ENCODE measurements around the gene INPP5A. TPM values are rescaled to one million over a fixed set of nuclear protein-coding genes. Genes with fewer than 3 reads are reported as not detected.

INPP5A gene
- total RNA-seq, 6 experiments from 2014 or later: 58.9 to 64.6 (median 63.8) TPM

GRCh38 chr10:132608511-132609195 is 71.1 kb downstream of the INPP5A start:
- TF ChIP-seq, protein P1, sequence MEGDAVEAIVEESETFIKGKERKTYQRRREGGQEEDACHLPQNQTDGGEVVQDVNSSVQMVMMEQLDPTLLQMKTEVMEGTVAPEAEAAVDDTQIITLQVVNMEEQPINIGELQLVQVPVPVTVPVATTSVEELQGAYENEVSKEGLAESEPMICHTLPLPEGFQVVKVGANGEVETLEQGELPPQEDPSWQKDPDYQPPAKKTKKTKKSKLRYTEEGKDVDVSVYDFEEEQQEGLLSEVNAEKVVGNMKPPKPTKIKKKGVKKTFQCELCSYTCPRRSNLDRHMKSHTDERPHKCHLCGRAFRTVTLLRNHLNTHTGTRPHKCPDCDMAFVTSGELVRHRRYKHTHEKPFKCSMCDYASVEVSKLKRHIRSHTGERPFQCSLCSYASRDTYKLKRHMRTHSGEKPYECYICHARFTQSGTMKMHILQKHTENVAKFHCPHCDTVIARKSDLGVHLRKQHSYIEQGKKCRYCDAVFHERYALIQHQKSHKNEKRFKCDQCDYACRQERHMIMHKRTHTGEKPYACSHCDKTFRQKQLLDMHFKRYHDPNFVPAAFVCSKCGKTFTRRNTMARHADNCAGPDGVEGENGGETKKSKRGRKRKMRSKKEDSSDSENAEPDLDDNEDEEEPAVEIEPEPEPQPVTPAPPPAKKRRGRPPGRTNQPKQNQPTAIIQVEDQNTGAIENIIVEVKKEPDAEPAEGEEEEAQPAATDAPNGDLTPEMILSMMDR (IDR thresholded peaks at IDR 0.05): no peak
- Mint-ChIP-seq H3K36me3 (ENCODE audit: low read depth) (0 out of 2 replicates have a peak, but pooled peaks cover 6% of the 10 kb centered on the region), H3K4me1 (ENCODE audit: low read depth) (peaks cover 5% of the 10 kb centered on the region; the same call in 1 of the 2 replicates), H3K9me3 (no peaks in the 10 kb centered on the region), H3K27me3 (ENCODE audit: insufficient read depth) (peaks cover 6% of the 10 kb centered on the region), H3K27ac (no peak overlapping the region), H3K4me3 (no peak overlapping the region)
- no peak for DNase-seq

DNA sequence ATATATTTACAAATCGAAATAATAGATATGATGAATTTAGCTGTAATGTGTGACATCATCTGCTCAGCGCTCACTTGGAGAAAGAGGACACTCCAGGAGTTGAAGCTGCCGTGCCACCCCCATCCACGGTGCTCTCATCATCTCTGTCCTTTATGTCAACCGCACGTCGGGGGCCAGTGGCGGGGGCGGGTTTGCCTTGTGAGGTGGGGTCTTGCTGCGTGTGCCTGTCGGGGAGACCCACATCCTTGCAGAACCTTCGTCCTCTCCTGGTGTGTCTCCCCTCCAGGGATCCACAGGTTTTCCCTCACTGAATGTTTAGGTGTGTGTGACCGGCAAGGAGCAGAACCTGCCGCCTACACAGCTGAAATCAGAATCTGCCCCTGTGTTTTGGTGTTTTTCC is 71.6 kb downstream of the INPP5A start:
- Mint-ChIP-seq H3K4me3 (no peak overlapping the region), H3K4me1 (ENCODE audit: low read depth) (peaks cover 5% of the 10 kb centered on the region; the same call in 1 of the 2 replicates), H3K9me3 (no peaks in the 10 kb centered on the region), H3K36me3 (ENCODE audit: low read depth) (0 out of 2 replicates have a peak, but pooled peaks cover 4% of the 10 kb centered on the region), H3K27me3 (ENCODE audit: insufficient read depth) (peaks cover 5% of the 10 kb centered on the region), H3K27ac (no peak overlapping the region)
- no peak for DNase-seq
- TF ChIP-seq, protein P1 (IDR thresholded peaks at IDR 0.05): no peak

DNA sequence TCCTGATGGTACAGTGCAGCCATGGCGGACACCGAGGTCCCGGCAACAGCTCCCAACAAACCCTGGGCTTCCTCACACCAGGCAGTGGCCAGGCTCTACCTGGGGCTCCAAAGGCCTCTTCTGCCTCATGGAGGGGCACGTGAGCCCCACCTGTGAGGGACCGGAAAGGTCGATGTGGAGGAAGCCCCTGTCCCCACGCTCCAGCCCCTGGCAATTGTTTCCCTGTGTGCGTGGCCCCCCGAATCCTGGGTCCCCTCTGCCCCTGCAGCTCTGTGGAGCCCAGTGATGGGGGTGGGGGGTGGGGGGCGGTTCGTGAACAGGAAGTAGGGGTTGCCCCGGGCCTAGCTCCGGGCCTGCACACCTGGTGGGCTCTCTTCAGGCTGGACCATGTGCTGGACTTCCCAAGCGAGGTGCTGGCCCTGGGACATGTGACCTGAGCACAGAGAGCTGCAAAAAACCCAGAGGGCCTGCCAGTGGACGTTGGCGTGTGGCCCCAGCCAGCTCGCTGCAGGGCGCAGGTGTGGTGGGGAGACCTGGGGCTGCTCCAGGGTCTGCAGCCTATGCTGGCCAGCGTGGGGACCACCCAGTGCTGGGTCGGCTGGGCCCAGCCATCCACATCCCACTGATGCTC is 72.6 kb downstream of the INPP5A start:
- Mint-ChIP-seq H3K4me3 (no peak overlapping the region), H3K27ac (no peak overlapping the region), H3K4me1 (ENCODE audit: low read depth) (peaks cover 5% of the 10 kb centered on the region; the same call in 1 of the 2 replicates), H3K36me3 (ENCODE audit: low read depth) (no peaks in the 10 kb centered on the region), H3K9me3 (no peaks in the 10 kb centered on the region), H3K27me3 (ENCODE audit: insufficient read depth) (peaks cover 2% of the 10 kb centered on the region)
- TF ChIP-seq, protein P1 (IDR thresholded peaks at IDR 0.05): no peak
- no peak for DNase-seq

DNA sequence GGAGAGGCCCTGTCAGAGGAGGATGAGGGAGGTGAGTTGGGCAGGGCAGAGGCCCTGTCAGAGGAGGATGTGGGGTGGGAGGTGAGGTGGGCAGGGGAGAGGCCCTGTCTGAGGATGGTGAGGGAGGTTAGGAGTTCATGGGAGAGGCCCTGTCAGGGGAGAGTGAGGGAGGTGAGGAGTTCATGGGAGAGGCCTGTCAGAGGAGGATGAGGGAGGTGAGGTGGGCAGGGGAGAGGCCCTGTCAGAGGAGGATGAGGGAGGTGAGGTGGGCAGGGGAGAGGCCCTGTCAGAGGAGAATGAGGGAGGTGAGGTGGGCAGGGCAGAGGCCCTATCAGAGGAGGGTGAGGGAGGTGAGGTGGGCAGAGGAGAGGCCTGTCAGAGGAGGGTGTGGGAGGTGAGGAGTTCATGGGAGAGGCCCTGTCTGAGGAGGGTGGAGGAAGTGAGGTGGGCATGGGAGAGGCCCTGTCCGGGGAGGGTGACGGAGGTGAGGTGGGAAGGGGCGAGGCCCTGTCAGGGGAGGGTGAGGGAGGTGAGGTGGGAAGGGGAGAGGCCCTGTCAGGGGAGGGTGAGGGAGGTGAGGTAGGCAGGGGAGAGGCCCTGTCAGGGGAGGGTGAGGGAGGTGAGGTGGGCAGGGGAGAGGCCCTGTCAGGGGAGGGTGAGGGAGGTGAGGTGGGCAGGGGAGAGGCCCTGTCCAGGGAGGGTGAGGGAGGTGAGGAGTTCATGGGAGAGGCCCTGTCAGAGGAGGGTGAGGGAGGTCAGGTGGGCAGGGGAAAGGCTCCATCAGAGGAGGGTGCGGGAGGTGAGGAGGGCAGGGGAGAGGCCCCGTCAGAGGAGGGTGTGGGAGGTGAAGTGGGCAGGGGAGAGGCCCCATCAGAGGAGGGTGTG is 73.7 kb downstream of the INPP5A start:
- DNase-seq: no peak
- no peak overlapping the region; the same call in 1 of the 2 replicates for H3K27ac Mint-ChIP-seq
- H3K4me3 Mint-ChIP-seq: no peak overlapping the region
- H3K4me1 Mint-ChIP-seq (ENCODE audit: low read depth): no peaks in the 10 kb centered on the region
- H3K9me3 Mint-ChIP-seq: no peaks in the 10 kb centered on the region
- peaks cover 2% of the 10 kb centered on the region for H3K27me3 Mint-ChIP-seq (ENCODE audit: insufficient read depth)
- TF ChIP-seq, protein P1 (IDR thresholded peaks at IDR 0.05): no peak
- no peaks in the 10 kb centered on the region for H3K36me3 Mint-ChIP-seq (ENCODE audit: low read depth)

DNA sequence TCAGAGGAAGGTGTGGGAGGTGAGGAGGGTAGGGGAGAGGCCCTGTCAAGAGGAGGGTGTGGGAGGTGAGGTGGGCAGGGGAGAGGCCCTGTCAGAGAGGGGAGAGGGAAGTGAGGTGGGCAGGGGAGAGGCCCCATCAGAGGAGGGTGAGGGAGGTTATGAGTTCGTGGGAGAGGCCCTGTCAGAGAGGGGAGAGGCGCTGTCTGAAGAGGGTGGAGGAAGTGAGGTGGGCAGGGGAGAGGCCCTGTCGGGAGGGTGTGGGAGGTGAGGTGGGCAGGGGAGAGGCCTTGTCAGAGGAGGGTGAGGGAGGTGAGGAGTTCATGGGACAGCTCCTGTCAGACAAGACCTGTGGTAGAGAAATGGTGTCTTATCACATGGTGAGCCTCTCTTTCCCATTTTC is 74.4 kb downstream of the INPP5A start:
- H3K27me3 Mint-ChIP-seq (ENCODE audit: insufficient read depth): peaks cover 2% of the 10 kb centered on the region
- TF ChIP-seq, protein P1 (IDR thresholded peaks at IDR 0.05): no peak
- H3K9me3 Mint-ChIP-seq: no peaks in the 10 kb centered on the region
- H3K4me3 Mint-ChIP-seq: no peak overlapping the region
- no peak for DNase-seq
- H3K27ac Mint-ChIP-seq: no peak overlapping the region
- H3K36me3 Mint-ChIP-seq (ENCODE audit: low read depth): no peaks in the 10 kb centered on the region
- no peaks in the 10 kb centered on the region for H3K4me1 Mint-ChIP-seq (ENCODE audit: low read depth)
